MM.1S (cell line): ENCODE results near the gene ATP6V0B.

Source experiments
- EZH2phosphoT487 ChIP-seq: fragments of 300-600 bp; sonication (generic); IDR thresholded peaks from 2 replicates; pipeline ENCODE4 v1.6.1; 2018; ENCODE audit warnings: antibody characterized with exemption, low read length
- TF ChIP-seq, protein P1 (sequence below): fragments of 300-600 bp; sonication (generic); IDR thresholded peaks from 2 replicates; pipeline ENCODE4 v1.5.1; 2016; ENCODE audit warnings: antibody characterized with exemption, low read length, mixed read lengths

DNA sequence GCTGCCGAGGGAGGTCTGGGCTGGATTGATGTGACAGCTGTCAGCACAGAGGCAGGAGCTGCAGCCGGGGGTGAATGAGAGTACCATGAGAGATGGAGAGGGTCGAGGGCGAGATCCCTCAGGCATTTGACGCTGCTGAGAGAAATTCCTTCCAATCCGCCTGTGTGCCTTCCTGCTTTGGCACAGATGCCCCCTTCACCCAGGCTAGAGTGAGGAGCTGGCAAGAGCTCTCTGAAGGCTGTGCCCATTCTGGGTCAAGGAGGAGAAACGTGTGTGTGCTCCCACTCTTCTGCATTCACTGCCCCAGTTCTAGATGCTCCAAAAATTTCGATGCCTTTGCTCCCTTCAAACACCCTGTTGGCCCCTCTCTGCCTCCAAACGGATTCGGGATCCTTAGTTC, 36.4 kb upstream of the ATP6V0B start:
- no peak for TF ChIP-seq EZH2phosphoT487
- TF ChIP-seq, protein P1, sequence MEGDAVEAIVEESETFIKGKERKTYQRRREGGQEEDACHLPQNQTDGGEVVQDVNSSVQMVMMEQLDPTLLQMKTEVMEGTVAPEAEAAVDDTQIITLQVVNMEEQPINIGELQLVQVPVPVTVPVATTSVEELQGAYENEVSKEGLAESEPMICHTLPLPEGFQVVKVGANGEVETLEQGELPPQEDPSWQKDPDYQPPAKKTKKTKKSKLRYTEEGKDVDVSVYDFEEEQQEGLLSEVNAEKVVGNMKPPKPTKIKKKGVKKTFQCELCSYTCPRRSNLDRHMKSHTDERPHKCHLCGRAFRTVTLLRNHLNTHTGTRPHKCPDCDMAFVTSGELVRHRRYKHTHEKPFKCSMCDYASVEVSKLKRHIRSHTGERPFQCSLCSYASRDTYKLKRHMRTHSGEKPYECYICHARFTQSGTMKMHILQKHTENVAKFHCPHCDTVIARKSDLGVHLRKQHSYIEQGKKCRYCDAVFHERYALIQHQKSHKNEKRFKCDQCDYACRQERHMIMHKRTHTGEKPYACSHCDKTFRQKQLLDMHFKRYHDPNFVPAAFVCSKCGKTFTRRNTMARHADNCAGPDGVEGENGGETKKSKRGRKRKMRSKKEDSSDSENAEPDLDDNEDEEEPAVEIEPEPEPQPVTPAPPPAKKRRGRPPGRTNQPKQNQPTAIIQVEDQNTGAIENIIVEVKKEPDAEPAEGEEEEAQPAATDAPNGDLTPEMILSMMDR = no peak
